ENCODE measurements around the gene PCDH9.

GRCh38 chr13:66482836-66483235 lies 747.3 kb downstream of the PCDH9 start:
- TF ChIP-seq EP300 (IDR thresholded peaks at IDR 0.05) (no peak), POLR2A (IDR thresholded peaks at IDR 0.05) (no peak), POLR2AphosphoS5 (IDR thresholded peaks at IDR 0.05) (no peak)
- TF ChIP-seq, protein P1, sequence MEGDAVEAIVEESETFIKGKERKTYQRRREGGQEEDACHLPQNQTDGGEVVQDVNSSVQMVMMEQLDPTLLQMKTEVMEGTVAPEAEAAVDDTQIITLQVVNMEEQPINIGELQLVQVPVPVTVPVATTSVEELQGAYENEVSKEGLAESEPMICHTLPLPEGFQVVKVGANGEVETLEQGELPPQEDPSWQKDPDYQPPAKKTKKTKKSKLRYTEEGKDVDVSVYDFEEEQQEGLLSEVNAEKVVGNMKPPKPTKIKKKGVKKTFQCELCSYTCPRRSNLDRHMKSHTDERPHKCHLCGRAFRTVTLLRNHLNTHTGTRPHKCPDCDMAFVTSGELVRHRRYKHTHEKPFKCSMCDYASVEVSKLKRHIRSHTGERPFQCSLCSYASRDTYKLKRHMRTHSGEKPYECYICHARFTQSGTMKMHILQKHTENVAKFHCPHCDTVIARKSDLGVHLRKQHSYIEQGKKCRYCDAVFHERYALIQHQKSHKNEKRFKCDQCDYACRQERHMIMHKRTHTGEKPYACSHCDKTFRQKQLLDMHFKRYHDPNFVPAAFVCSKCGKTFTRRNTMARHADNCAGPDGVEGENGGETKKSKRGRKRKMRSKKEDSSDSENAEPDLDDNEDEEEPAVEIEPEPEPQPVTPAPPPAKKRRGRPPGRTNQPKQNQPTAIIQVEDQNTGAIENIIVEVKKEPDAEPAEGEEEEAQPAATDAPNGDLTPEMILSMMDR (IDR thresholded peaks at IDR 0.05): no peak
